AG09309 (cell line): Measurements from ENCODE around the gene DGKB.
A peak's percentile ranks its signal among the peaks of the same experiment; 100 is the strongest.

Experiments
- DNase-seq: peaks from one replicate; pipeline ENCODE4 v3.0.0-alpha.2; 2010; ENCODE audit warnings: low read depth
- H3K4me3 ChIP-seq: 2 replicates; pipeline ENCODE4 v1.5.1; 2011; ENCODE audit warnings: mild to moderate bottlenecking, low read depth, low read length, moderate library complexity; ENCODE audit not compliant: control insufficient read depth
- CTCF ChIP-seq: IDR thresholded peaks from 2 replicates; pipeline ENCODE4 v1.5.1; 2011; ENCODE audit warnings: mild to moderate bottlenecking, low read depth, low read length, inconsistent platforms; ENCODE audit not compliant: insufficient read depth, control insufficient read depth; ENCODE audit errors: missing control alignments

DGKB gene

GRCh38 chr7:14351167-14351566 is 551.4 kb downstream of the DGKB start:
- H3K4me3 ChIP-seq, result no peak overlapping the region
- DNase-seq, result no peak
- TF ChIP-seq CTCF, result no peak

GRCh38 chr7:14341200-14341775 is 561.3 kb downstream of the DGKB start:
- TF ChIP-seq CTCF, result no peak
- no peak for DNase-seq

GRCh38 chr7:14340393-14341074 is 562.0 kb downstream of the DGKB start:
- DNase-seq, result no peak
- TF ChIP-seq CTCF, result no peak

More at GRCh38 chr7:14341200-14341775, 561.3 kb downstream of the DGKB start:
- H3K4me3 ChIP-seq, result no peak overlapping the region

GRCh38 chr7:14339861-14340260 is 562.7 kb downstream of the DGKB start:
- TF ChIP-seq CTCF, result no peak
- no peak for DNase-seq
- no peak overlapping the region for H3K4me3 ChIP-seq

More at GRCh38 chr7:14340393-14341074, 562.0 kb downstream of the DGKB start:
- no peak overlapping the region for H3K4me3 ChIP-seq

GRCh38 chr7:14336256-14336655 is 566.3 kb downstream of the DGKB start:
- H3K4me3 ChIP-seq, result no peak overlapping the region
- TF ChIP-seq CTCF, result no peak
- DNase-seq, result no peak

GRCh38 chr7:14332155-14332554 is 570.4 kb downstream of the DGKB start:
- TF ChIP-seq CTCF, result no peak
- peak; percentile 3 for DNase-seq
- no peak overlapping the region for H3K4me3 ChIP-seq

- no peak for TF ChIP-seq CTCF
- H3K4me3 ChIP-seq, result no peak overlapping the region
These were observed 577.8 kb downstream of the DGKB start for GRCh38 chr7:14324767-14325166.

More at GRCh38 chr7:14324767-14325166, 577.8 kb downstream of the DGKB start:
- DNase-seq, result no peak
